Stimulated activated CD4-positive, alpha-beta T cell treated with anti-CD3 and anti-CD28 coated beads, Interleukin-1b, Interleukin-23, amount 100 ng/mL, for 1 hour (primary cell): Measurements from ENCODE around the gene EML4.

ENCODE experiments used
- DNase-seq, 2 donors: peaks; one replicate each; pipeline ENCODE4 v3.0.0-alpha.2; 2020; ENCODE audit warnings: low read depth in 2 of 2

Gene EML4

DNA sequence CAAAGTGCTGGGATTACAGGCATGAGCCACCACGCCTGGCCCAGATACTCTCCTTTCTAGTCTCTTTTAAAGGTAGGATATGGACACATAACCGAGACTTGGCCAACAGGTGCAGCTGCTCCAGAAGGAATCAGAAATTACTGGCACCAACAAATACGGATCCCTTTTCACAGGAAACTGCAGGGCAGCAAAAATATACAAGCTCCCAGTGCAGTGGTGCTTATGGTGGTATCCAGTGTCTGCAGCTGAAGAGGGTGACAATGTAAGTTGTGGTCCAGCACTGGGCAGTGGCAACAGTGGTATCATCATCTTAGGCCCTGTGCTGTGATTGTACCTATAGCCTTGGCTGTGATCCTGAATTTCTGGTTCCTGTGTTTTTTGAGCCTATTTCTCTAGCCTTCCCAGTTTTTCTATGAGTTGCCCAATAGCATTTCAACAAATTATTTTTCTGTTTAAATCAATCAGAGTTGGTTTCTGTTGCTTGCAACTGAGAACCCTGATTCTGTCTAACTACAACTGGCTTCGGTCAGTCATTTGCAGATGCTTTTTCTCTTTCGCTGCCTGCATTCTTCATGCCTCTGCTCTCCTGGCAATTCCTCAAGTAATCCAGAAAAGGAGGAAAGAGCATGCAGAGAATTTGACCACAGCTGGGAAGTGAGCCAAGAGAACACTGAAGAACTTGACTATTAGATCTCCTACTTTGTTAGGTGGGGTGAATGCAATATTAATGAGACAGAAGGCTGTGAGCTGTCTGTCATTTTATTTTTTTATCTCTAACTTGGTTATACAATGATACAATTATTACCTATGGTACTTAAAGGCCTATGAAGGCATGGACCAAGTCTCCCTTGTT is 30.8 kb upstream of the EML4 start:
- DNase-seq: no peak

DNA sequence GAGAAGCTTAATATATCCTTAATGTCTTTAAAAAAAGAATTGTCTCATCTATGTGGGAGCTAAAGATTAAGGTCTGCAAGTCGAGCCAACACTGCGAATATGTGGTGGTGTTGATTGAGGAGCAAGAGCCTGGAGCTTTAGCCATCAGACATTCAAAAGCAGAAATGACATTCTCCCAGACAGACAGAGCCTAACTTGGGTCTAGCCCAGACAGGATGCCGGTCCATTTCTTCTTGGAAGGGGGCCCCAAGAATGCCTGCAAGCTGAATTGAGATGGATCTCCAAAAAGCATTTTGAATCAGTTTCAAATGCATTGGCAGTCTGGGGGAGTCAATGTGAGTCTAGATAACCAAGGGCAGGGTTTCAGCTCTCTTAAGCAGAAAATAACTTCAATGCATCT is 30.1 kb upstream of the EML4 start:
- DNase-seq: no peak

DNA sequence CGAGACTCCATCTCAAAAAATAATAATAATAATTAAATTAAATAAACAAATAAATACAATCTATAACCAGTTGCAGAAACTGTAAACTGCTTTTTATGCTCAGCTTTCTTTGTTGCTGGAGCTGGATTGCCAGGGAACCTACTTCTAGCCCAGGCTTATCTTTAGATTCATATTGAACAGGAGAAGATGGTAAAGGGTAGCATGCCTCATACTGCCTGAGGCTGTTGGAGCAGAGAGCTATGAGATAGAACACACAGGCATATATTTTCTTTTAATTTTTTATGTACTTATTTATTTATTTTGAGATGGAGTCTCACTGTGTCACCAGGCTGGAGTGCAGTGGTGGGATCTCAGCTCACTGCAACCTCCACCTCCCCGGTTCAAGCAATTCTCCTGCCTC is 28.7 kb upstream of the EML4 start:
- DNase-seq: no peak

DNA sequence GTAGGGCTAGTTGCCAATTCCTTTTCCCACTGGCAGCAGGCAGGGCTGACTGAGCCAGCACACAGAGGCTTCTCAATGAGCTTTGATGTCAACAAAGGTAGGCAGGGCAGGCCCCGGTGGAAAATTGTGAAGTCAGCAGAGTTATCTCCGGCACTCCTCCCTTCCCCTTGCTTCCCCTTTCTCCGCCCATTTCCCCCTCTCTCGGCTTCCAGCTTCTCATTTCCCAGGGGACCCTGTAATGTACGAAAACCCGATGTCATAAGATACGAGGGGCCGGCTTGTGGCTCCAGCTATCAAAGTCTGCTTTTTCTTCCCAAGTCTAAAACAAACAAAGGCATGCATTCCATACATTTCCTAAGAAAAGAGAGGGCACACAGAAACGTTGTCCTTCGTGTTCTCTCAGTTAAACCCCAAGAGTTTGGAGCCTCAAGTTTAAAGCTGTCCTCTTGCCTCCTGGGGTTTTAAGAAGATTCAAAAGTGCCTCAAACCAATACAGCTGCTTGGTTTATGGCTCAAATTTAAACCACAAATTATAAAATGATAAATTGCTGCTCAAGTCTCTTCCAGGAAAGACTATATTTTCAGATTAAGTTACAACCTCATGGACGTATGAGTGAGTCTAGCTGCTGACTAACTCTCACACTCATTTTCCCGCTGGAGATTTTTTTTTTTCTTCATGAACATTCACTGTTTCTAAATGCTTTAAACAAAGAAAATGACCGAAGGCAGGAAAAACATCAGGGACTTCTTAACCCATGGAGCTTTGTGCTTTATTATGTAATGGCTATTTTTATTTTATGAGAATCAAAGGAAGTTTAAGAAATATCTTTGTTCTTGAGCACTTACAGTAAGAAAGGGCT is 27.2 kb upstream of the EML4 start:
- DNase-seq: peak in 1 of 2 donors; percentile 10

DNA sequence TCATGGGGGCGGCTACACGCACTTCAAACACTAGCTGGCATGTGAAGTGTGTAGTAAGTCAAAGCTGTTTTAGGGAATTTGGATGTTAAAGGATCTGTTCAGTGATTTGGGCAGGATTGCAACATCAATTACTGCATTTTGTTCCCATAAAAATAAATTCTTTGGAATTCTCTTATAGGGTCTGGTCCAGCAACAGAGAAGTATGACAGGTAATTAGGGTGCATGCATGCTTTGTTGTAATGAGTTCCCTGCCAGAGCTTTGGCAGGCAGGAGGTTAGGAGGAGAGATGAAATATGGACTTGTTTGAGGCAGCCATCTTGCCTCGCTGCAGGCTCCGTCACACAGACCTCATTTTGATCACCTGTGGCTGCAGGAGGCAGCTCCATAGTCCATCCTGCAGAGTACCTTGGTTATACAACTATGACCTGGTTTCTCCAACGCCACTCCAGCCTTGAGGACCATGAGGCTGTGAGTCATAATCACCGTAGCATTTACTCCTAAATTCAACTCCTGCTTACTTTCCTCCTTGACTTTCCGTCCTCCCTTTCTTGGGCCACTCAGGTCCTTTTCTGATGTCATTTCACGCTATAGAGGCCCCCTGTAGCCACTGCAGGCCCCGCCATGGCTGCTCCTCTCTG is 26.5 kb upstream of the EML4 start:
- DNase-seq: no peak

DNA sequence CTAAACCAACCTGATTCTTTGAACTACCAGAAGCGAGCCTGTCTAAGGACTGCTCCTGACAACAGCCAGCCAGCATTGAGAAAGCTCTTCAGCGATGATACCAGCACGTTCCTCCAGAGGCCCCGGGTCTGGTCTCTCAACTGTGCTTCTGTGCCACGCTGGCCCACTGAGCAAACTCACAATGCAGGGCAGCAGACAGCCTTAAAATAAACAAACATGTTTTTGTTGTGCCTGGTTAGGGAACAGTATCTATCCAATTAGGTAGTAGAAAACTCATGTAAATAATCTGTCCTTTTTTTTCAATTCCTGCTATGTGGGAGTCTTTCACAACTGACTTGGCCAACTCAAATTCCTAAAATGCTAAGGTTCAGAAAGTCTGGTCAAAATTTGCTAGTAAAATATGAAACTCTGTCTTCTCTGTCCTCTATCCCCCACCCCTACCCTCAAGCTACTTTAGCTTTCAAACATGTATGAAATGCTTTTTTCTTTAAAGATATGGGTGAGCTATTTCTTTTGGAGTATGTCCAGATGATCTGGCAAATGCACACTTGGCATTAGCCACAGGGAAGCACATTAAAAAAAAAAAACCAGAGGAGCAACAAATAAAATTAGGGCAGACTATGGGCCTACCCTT is 21.4 kb upstream of the EML4 start:
- no peak for DNase-seq

DNA sequence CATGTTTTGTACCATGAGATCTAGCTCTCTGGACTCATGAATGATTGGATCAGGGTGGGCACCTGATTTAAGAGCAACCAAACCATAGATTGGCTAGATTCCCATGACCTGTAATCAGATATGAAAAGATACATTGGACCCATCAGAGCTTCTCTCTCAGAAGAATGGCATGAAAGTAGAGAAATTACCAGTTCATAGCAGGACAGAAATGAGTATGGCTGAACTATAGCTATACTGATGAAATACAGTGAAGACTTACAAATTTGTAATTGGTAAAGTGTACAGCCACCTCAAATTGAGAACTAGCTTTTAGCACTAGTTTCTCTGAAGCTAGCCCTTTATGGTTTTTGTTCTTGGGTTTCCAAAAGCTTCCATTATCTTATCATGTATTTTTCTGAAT is 19.0 kb upstream of the EML4 start:
- DNase-seq: no peak

DNA sequence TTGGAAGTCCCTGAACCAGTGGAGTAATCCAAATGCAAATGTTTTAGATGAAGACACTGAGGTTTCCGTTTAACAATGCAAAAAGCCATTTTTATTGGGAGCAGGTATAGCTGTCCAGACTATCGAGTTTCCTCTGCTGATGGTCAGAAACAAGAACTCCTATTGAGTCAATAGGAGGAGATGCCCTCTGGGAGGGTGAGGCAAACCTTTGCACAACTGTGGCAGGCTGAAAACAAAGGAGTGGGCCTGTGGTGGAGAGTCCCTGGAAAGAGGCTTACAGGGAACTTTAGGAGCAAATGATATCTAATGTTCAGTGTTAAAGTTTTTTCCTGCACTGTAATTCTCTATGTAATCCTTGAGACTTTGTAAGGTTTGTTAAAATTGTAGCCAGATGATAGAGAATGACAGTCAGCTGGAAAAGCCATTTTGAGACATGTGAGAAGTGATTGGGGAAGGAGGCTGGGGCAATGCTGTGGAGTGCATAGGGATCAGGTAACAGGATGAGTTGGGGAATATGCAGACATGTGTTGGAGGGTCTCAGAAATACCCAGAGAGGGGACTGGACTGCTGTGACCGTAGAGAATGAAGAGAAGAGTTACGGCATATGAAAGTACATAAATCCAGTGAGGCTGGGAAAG is 15.1 kb upstream of the EML4 start:
- no peak for DNase-seq

DNA sequence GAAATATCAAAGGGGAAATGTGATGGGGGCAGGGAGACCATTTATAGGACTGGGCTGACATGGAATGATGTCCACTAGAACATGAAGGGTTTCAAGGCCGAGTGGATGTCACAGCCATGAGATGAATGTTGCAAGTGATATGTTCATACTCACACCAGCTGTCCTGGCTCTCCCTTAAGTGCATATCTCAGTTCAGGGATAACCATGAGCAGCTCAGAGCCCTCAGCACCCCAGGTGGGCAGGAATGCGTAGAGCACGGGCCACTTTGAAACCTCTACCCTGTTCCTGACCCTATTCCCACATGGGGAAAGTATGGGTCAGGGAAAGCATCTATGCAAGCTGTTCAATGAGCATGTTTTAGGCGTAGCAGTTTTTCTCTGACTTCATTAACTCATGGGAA is 12.4 kb upstream of the EML4 start:
- no peak for DNase-seq

DNA sequence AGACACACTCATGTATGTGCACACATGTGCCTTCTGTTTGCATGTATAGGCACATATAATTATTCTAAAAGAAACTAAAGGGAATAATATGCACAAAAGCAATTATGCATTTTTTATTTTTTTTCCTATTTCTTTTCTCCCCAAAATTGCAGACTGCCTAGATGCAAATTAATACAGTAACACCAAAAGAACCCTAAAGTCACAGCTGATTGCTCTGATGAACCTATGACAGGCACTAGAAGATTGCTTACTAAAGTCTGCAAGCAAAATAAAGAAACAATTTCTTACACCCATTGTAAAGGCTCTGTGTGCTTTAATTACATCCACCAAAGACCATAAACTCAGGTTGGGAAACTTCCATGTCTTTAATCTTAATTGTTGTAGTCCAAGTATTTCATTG is 7.7 kb upstream of the EML4 start:
- no peak for DNase-seq

DNA sequence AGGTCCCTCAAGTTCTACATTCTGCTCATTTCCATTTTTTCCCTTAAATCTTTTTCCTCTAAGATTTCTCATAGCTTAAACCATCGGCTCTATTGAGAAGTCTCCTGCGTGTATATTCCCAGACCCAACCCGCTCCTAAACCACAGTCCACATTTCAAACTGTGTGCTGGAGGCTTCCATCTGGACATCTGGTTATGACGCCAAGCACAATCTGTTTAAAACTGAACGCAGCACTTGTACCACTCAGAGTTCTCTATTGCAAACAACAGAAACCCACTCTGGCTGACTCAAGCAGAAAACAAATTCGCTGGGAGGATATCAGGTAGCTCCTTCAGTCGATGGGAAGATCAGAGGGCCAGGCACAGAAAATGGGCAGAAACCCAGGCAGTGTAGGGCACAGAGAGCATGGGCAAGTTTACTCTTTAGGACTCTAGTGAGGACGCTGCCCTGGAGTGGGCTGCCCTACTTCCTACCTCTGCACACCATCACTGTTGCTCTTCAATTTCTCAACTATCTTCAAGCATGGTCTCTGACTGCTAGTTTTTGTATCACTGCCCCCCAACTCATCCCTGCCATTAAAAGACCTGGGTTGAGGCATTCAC is 5.6 kb upstream of the EML4 start:
- no peak for DNase-seq

DNA sequence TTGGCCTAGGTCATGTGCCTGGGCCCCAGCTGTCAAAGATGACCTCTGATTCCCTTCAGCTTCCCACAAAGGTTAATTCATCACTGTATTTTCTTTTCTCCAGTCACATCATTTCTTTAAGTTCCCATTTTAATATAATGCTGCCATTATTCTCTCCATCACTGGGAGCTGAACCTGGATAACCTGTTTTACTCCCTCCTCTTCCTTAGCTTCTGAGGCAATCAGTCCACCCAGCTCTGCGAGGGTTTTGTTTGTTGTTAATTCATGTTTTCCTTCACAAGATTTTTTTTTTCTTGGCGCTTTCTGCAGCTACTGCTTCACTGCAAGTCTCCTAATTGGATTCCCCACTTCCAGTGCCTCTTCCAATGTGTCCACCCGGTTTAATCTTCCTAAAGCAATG is 5.1 kb upstream of the EML4 start:
- DNase-seq: no peak

DNA sequence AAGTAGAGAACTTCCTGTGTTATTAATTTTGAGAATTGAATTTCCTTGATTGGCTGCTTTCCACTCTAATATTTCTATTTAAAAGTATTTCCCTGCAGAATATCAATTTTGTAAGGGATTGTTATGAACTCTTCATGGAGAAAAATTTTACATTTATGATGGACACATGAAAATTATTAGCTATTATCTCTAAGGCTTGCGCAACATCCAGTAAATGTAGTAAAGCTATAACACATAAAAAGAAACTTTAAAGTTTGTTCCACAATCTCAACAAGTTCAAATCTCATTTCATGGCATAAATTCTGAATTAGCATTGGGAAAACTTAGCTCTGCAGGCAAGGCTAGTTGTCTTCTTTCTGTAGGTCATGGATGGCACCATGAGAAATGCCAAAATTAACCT is 4.2 kb upstream of the EML4 start:
- DNase-seq: no peak

DNA sequence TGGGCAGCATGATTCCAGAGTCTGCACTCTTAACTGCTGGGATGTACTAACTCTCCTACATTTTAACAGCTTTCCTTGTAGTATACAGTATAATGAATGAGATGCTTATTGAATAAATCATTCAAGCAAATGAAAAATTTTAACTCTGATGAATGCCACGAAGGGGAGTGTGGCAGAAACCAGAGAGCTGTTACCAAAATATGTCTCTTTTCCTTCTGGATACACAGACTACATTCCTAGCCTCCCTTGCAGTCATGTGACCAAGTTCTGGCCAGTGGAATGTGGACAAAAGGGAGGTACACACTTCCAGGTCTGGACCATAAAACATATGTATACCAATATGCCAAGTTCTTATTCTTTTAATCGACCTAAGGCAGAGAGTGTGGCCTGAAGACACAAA is 1.7 kb upstream of the EML4 start:
- no peak for DNase-seq

DNA sequence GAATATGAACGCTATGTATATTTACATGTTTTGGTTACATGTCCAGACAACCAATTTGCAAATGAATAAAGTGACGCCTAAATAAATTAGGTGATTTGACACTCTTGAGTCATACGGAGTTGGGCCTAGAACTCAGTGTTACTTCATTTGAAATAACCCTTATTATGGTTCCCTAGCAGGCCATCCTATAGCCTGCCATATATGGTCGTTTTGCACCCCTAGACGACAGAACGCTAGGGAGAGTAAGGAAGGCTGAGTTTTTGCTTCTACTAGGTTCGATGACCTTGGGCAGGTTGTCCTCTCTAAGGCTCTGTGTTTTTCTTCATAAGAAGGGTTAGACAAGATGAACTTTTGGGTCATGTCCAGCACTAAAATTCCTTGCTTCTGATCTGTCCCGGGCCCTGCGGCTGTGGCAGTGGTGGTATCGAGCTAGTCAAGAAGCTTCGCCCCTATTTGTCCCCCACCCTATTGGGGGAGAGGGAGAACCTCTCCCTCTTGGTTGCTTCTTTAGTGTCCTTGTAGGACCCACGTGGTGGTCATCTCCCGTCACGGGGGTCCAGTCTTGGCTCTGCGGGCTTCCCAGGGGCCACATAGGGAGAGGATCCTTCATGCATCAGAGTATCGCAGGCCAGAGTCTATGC is 574 bp upstream of the EML4 start:
- DNase-seq: no peak

DNA sequence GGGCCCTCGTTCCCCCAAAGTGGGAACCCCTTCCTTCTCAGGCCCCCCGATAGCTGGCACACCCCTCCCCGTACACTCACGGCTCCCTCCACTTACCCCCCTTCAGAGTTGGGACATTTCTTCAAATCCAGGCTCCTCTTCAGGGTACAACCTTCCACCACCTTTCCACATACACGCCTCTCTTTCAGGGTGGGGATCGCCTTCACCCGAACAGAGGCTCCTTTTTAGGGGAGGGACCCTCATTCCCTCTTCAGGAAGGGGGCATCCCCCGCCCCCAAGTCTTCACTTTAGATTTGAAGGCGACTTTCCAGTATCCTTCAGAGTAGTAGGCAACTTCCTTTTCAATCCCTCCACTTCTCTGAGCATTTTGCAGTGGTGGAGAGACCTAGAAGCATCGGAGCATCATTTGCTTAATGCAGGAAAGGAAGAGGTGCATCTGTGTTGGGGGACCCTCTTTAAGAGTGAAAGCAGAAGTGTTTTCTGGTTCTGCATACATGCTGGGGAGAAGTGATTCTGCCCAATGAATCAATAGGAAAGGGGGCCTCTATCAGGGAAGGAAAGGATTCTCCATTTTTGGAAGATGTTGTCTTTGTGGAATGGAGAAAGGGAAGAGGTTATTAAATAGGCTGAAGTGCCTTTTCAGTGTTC is 845 bp downstream of the EML4 start:
- no peak for DNase-seq

DNA sequence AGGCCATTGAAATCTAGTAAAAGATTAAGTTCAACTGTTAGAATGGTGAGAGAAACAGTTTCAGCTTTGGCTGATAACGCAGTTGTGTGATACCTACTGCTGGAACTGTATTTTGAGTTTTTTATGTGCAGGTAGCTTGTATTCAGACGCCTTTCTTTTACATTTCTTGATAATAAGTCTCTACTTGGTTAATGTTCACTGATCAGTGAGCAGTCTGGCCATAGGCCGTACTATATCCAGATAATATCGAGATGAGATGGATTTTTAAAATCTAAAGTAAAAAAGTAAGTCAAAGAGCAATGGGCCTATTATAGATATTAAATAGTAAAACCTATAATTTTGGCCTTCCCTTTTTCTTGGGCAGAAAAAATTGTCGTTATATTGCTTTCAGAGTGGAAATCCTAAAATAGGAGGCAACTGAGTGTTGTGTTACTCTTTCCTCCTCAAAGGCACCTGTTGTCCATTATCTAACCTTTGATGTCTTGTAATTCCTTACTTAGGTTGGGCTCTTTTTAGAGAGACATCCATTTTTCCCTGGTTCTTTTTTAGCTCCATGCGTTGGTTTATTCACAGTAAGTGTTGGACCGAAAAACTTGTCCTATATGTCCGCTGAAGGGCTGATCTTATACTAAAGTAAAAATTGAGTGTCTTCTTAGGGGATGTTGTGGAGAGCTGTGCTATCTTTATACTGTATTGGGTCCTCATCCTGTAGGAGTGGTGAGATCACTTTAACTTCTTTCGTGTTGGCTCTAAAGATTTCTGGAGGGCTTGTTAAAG is 1.7 kb downstream of the EML4 start:
- DNase-seq: no peak

DNA sequence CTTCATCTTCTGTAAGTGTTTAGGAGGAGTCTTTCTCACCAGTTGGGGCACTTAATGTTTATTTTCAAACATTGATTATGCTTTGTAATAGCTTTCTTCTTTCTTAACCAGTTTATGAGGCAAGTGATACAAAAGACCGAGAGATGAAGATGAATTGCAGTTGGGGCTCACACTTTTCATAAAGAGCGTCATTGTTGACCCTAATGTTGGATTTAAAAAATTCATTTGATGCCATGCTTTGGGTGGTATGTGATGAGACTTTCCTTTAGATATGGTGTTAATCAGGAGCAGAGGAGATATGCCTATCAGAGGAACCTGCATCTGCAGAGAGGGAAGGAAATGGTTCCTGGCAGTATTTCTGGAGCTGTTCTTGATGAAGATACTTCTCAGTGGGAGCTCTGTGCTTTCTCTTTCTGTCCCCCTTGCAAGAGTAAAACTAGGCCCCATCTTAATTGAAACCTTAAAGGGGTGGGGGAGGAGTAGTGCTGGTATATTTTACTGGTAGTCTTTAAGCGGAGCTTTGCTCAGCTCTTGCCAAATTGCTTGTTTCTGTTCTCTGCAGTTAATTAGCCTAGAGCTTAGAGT is 2.3 kb downstream of the EML4 start:
- DNase-seq: no peak

DNA sequence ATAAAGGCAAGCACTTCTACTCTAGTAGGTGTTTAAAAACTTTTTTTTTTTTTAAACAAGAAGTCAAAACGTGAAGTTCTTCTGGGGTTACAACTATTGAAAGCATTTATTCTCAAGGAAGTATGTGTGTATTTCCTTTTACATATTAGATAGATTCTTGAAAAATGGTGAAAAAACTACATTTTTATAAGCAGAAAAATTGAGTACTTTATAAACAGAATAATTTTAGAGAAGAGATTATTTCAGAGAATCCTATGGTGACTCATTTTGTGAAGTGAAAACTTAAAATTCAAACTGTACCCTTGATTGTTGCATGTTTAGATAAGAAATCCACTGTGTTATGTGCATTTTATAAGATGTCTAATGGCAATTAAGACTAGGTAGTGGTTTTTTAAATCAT is 2.9 kb downstream of the EML4 start:
- DNase-seq: no peak
